ENCODE results near the gene FGF1.

Gene FGF1

GRCh38 chr5:142637871-142638270 lies 48.0 kb downstream of the FGF1 start:
- H3K27ac ChIP-seq: no peak overlapping the region
- H4K20me1 ChIP-seq (ENCODE audit: insufficient read depth): no peaks in the 10 kb centered on the region
- no peak overlapping the region for H3K9ac ChIP-seq
- no peak overlapping the region for H2AFZ ChIP-seq (ENCODE audit: low read depth)
- H3K79me2 ChIP-seq (ENCODE audit: insufficient read depth, low read depth): no peaks in the 10 kb centered on the region
- H3K36me3 ChIP-seq (ENCODE audit: insufficient read depth): no peaks in the 10 kb centered on the region
- H3K27me3 ChIP-seq (ENCODE audit: insufficient read depth, low read depth): no peaks in the 10 kb centered on the region
- no peak for TF ChIP-seq CTCF (conservative IDR thresholded peaks at IDR 0.05; ENCODE audit: low read depth, low read length)
- no peak overlapping the region for H3K4me3 ChIP-seq (IDR thresholded peaks at IDR 0.05; ENCODE audit: insufficient read depth, low read depth, low read length)
- no peak overlapping the region for H3K4me2 ChIP-seq
- H3K4me1 ChIP-seq (ENCODE audit: low read depth, poor library complexity, severe bottlenecking): no peaks in the 10 kb centered on the region

GRCh38 chr5:142636698-142637324 lies 49.1 kb downstream of the FGF1 start:
- H4K20me1 ChIP-seq (ENCODE audit: insufficient read depth): no peaks in the 10 kb centered on the region
- no peak for TF ChIP-seq CTCF (conservative IDR thresholded peaks at IDR 0.05; ENCODE audit: low read depth, low read length)

GRCh38 chr5:142636093-142636492 lies 49.8 kb downstream of the FGF1 start:
- no peaks in the 10 kb centered on the region for H4K20me1 ChIP-seq (ENCODE audit: insufficient read depth)
- H3K36me3 ChIP-seq (ENCODE audit: insufficient read depth): no peaks in the 10 kb centered on the region
- TF ChIP-seq CTCF (conservative IDR thresholded peaks at IDR 0.05; ENCODE audit: low read depth, low read length): no peak
- no peak overlapping the region for H3K27ac ChIP-seq
- no peak overlapping the region for H3K4me3 ChIP-seq (IDR thresholded peaks at IDR 0.05; ENCODE audit: insufficient read depth, low read depth, low read length)
- no peaks in the 10 kb centered on the region for H3K4me1 ChIP-seq (ENCODE audit: low read depth, poor library complexity, severe bottlenecking)
- H3K79me2 ChIP-seq (ENCODE audit: insufficient read depth, low read depth): no peaks in the 10 kb centered on the region
- H3K27me3 ChIP-seq (ENCODE audit: insufficient read depth, low read depth): no peaks in the 10 kb centered on the region
- H3K9ac ChIP-seq: no peak overlapping the region
- H3K4me2 ChIP-seq: no peak overlapping the region
- no peak overlapping the region for H2AFZ ChIP-seq (ENCODE audit: low read depth)

More at GRCh38 chr5:142636698-142637324, 49.1 kb downstream of the FGF1 start:
- Histone ChIP-seq H3K4me2 (no peak overlapping the region), H3K4me1 (ENCODE audit: low read depth, poor library complexity, severe bottlenecking) (no peaks in the 10 kb centered on the region), H2AFZ (ENCODE audit: low read depth) (no peak overlapping the region), H3K36me3 (ENCODE audit: insufficient read depth) (no peaks in the 10 kb centered on the region), H3K4me3 (IDR thresholded peaks at IDR 0.05; ENCODE audit: insufficient read depth, low read depth, low read length) (no peak overlapping the region), H3K27me3 (ENCODE audit: insufficient read depth, low read depth) (no peaks in the 10 kb centered on the region), H3K27ac (no peak overlapping the region), H3K79me2 (ENCODE audit: insufficient read depth, low read depth) (no peaks in the 10 kb centered on the region), H3K9ac (no peak overlapping the region)

- no peak overlapping the region for H3K9ac ChIP-seq
- no peaks in the 10 kb centered on the region for H3K27me3 ChIP-seq (ENCODE audit: insufficient read depth, low read depth)
- no peak for TF ChIP-seq CTCF (conservative IDR thresholded peaks at IDR 0.05; ENCODE audit: low read depth, low read length)
- no peaks in the 10 kb centered on the region for H4K20me1 ChIP-seq (ENCODE audit: insufficient read depth)
- H3K27ac ChIP-seq: no peak overlapping the region
- H2AFZ ChIP-seq (ENCODE audit: low read depth): no peak overlapping the region
- H3K4me1 ChIP-seq (ENCODE audit: low read depth, poor library complexity, severe bottlenecking): no peaks in the 10 kb centered on the region
- no peaks in the 10 kb centered on the region for H3K36me3 ChIP-seq (ENCODE audit: insufficient read depth)
- no peaks in the 10 kb centered on the region for H3K79me2 ChIP-seq (ENCODE audit: insufficient read depth, low read depth)
- no peak overlapping the region for H3K4me2 ChIP-seq
- H3K4me3 ChIP-seq (IDR thresholded peaks at IDR 0.05; ENCODE audit: insufficient read depth, low read depth, low read length): no peak overlapping the region
Measured at GRCh38 chr5:142634216-142635011, 51.5 kb downstream of the FGF1 start.

All from KMS-11 (cell line).